GM10266 (cell line): ENCODE results near the gene PDZRN4.

Experiments used
- DNase-seq: peaks from one replicate; pipeline ENCODE4 v3.0.0; 2012; ENCODE audit errors: extremely low spot score
- CTCF ChIP-seq: IDR thresholded peaks from 2 replicates; pipeline ENCODE4 v1.5.1; 2012; ENCODE audit warnings: mild to moderate bottlenecking, low read depth; ENCODE audit not compliant: control insufficient read depth, insufficient read depth; ENCODE audit errors: missing control alignments

PDZRN4 gene

GRCh38 chr12:41193311-41193710, 5.2 kb downstream of the PDZRN4 start:
- DNase-seq, result no peak

GRCh38 chr12:41202051-41202450, 13.9 kb downstream of the PDZRN4 start:
- DNase-seq, result no peak

More at GRCh38 chr12:41193311-41193710, 5.2 kb downstream of the PDZRN4 start:
- no peak for TF ChIP-seq CTCF

GRCh38 chr12:41205070-41205709, 17.1 kb downstream of the PDZRN4 start:
- TF ChIP-seq CTCF, result no peak
- no peak for DNase-seq

More at GRCh38 chr12:41202051-41202450, 13.9 kb downstream of the PDZRN4 start:
- TF ChIP-seq CTCF, result no peak

GRCh38 chr12:41206298-41206697, 18.2 kb downstream of the PDZRN4 start:
- no peak for TF ChIP-seq CTCF
- no peak for DNase-seq

GRCh38 chr12:41211448-41211847, 23.3 kb downstream of the PDZRN4 start:
- DNase-seq, result no peak
- TF ChIP-seq CTCF, result no peak

- DNase-seq, result no peak
- TF ChIP-seq CTCF, result no peak
Observed at GRCh38 chr12:41212625-41213024, 24.5 kb downstream of the PDZRN4 start.

- TF ChIP-seq CTCF, result no peak
- no peak for DNase-seq
Observed at GRCh38 chr12:41213107-41213506, 25.0 kb downstream of the PDZRN4 start.
